ENCODE results near the gene SOX21. TPM values are rescaled to one million over a fixed set of nuclear protein-coding genes. Genes with fewer than 3 reads are reported as not detected.
A peak's percentile ranks its signal among the peaks of the same experiment; 100 is the strongest.

Gene SOX21
- total RNA-seq, 1 experiment from 2014 or later = 11.4 TPM

DNA sequence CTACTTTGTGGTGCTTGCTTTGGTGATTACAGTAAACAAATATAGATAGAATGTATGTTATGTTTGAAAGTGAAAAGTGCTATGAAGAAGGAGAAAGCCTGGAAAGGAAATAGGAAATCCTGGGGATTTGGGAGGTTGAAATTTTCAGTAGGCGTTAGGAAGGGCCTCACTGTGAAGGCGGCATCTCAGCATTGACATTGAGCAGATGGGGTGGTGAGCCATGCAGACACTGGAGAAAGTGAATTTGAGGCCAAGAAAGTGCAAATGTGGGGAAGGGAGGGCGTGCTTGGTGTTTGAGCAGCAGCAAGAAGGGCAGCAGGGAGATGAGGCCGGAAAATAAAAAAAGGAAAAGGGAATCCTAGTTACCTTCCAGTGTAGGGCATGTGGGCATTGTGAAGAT is 20.3 kb downstream of the SOX21 start (continued):
- no peak for TF ChIP-seq ZNF317 (CRISPR knock-in tag; IDR thresholded peaks at IDR 0.05; ENCODE audit: borderline replicate concordance, low read depth)
- TF ChIP-seq CREM (CRISPR knock-in tag; IDR thresholded peaks at IDR 0.05) = no peak
- TF ChIP-seq SMAD4 (CRISPR knock-in tag; IDR thresholded peaks at IDR 0.05) = no peak
- TF ChIP-seq, protein P1, sequence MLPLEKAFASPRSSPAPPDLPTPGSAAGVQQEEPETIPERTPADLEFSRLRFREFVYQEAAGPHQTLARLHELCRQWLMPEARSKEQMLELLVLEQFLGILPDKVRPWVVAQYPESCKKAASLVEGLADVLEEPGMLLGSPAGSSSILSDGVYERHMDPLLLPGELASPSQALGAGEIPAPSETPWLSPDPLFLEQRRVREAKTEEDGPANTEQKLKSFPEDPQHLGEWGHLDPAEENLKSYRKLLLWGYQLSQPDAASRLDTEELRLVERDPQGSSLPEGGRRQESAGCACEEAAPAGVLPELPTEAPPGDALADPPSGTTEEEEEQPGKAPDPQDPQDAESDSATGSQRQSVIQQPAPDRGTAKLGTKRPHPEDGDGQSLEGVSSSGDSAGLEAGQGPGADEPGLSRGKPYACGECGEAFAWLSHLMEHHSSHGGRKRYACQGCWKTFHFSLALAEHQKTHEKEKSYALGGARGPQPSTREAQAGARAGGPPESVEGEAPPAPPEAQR (CRISPR knock-in tag; IDR thresholded peaks at IDR 0.05) = no peak
- TF ChIP-seq, protein P2, sequence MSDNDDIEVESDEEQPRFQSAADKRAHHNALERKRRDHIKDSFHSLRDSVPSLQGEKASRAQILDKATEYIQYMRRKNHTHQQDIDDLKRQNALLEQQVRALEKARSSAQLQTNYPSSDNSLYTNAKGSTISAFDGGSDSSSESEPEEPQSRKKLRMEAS (CRISPR knock-in tag; IDR thresholded peaks at IDR 0.05) = no peak

DNA sequence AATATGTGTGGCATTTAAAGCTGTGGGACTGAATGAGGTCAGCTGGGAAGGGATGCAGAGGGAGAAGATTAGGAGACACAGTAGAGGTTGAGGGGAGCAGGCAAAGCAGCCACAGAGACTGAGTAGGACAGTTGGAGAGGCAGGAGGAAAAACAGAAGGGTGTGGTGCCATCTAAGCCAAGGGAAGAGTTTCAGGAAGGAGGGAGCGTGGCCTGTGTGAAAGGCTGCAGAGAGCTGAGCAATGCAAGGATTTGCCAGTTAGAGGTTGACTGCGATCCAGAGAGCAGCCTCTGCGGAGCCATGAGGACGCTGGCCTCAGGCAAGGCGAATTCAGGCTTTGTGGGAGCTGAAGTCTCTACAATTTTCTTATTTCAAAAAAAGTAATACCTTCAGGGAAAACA is 28.9 kb downstream of the SOX21 start:
- ChIA-PET CTCF (interaction anchor here (0.8 kb wide), 1 partner anchor 63 kb away, joined by 4 read pairs; no protein-coding TSS in a partner anchor), POLR2A (no interaction called here)
- DNase-seq (ENCODE audit: low spot score) (no peak), ATAC-seq (peak; percentile 82)
- H3K27ac Mint-ChIP-seq = no peak overlapping the region; the same call in 1 of the 2 replicates
- TF ChIP-seq RELA (CRISPR knock-in tag; IDR thresholded peaks at IDR 0.05; ENCODE audit: borderline replicate concordance) (no peak), IRF2 (CRISPR knock-in tag; IDR thresholded peaks at IDR 0.05; ENCODE audit: borderline replicate concordance, low read depth) (no peak), ZNF263 (CRISPR knock-in tag; IDR thresholded peaks at IDR 0.05; ENCODE audit: low read depth) (no peak), ZNF671 (CRISPR knock-in tag; IDR thresholded peaks at IDR 0.05) (no peak), TCF7 (CRISPR knock-in tag; IDR thresholded peaks at IDR 0.05; ENCODE audit: low read depth) (no peak), ESRRA (CRISPR knock-in tag; IDR thresholded peaks at IDR 0.05; ENCODE audit: borderline replicate concordance) (no peak), ZBTB21 (CRISPR knock-in tag; IDR thresholded peaks at IDR 0.05; ENCODE audit: borderline replicate concordance) (no peak)
- TF ChIP-seq, protein P3, sequence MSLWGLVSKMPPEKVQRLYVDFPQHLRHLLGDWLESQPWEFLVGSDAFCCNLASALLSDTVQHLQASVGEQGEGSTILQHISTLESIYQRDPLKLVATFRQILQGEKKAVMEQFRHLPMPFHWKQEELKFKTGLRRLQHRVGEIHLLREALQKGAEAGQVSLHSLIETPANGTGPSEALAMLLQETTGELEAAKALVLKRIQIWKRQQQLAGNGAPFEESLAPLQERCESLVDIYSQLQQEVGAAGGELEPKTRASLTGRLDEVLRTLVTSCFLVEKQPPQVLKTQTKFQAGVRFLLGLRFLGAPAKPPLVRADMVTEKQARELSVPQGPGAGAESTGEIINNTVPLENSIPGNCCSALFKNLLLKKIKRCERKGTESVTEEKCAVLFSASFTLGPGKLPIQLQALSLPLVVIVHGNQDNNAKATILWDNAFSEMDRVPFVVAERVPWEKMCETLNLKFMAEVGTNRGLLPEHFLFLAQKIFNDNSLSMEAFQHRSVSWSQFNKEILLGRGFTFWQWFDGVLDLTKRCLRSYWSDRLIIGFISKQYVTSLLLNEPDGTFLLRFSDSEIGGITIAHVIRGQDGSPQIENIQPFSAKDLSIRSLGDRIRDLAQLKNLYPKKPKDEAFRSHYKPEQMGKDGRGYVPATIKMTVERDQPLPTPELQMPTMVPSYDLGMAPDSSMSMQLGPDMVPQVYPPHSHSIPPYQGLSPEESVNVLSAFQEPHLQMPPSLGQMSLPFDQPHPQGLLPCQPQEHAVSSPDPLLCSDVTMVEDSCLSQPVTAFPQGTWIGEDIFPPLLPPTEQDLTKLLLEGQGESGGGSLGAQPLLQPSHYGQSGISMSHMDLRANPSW (CRISPR knock-in tag; conservative IDR thresholded peaks at IDR 0.05; ENCODE audit: low read depth) = no peak
- TF ChIP-seq, protein P4, sequence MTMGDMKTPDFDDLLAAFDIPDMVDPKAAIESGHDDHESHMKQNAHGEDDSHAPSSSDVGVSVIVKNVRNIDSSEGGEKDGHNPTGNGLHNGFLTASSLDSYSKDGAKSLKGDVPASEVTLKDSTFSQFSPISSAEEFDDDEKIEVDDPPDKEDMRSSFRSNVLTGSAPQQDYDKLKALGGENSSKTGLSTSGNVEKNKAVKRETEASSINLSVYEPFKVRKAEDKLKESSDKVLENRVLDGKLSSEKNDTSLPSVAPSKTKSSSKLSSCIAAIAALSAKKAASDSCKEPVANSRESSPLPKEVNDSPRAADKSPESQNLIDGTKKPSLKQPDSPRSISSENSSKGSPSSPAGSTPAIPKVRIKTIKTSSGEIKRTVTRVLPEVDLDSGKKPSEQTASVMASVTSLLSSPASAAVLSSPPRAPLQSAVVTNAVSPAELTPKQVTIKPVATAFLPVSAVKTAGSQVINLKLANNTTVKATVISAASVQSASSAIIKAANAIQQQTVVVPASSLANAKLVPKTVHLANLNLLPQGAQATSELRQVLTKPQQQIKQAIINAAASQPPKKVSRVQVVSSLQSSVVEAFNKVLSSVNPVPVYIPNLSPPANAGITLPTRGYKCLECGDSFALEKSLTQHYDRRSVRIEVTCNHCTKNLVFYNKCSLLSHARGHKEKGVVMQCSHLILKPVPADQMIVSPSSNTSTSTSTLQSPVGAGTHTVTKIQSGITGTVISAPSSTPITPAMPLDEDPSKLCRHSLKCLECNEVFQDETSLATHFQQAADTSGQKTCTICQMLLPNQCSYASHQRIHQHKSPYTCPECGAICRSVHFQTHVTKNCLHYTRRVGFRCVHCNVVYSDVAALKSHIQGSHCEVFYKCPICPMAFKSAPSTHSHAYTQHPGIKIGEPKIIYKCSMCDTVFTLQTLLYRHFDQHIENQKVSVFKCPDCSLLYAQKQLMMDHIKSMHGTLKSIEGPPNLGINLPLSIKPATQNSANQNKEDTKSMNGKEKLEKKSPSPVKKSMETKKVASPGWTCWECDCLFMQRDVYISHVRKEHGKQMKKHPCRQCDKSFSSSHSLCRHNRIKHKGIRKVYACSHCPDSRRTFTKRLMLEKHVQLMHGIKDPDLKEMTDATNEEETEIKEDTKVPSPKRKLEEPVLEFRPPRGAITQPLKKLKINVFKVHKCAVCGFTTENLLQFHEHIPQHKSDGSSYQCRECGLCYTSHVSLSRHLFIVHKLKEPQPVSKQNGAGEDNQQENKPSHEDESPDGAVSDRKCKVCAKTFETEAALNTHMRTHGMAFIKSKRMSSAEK (CRISPR knock-in tag; IDR thresholded peaks at IDR 0.05; ENCODE audit: borderline replicate concordance) = no peak
- TF ChIP-seq, protein P5, sequence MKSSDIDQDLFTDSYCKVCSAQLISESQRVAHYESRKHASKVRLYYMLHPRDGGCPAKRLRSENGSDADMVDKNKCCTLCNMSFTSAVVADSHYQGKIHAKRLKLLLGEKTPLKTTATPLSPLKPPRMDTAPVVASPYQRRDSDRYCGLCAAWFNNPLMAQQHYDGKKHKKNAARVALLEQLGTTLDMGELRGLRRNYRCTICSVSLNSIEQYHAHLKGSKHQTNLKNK (CRISPR knock-in tag; IDR thresholded peaks at IDR 0.05) = no peak
- TF ChIP-seq, protein P6, sequence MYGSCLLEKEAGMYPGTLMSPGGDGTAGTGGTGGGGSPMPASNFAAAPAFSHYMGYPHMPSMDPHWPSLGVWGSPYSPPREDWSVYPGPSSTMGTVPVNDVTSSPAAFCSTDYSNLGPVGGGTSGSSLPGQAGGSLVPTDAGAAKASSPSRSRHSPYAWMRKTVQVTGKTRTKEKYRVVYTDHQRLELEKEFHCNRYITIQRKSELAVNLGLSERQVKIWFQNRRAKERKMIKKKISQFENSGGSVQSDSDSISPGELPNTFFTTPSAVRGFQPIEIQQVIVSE (CRISPR knock-in tag; IDR thresholded peaks at IDR 0.05; ENCODE audit: borderline replicate concordance) = no peak
- TF ChIP-seq, protein P7, sequence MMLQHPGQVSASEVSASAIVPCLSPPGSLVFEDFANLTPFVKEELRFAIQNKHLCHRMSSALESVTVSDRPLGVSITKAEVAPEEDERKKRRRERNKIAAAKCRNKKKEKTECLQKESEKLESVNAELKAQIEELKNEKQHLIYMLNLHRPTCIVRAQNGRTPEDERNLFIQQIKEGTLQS (CRISPR knock-in tag; conservative IDR thresholded peaks at IDR 0.05) = no peak
- TF ChIP-seq, protein P8, sequence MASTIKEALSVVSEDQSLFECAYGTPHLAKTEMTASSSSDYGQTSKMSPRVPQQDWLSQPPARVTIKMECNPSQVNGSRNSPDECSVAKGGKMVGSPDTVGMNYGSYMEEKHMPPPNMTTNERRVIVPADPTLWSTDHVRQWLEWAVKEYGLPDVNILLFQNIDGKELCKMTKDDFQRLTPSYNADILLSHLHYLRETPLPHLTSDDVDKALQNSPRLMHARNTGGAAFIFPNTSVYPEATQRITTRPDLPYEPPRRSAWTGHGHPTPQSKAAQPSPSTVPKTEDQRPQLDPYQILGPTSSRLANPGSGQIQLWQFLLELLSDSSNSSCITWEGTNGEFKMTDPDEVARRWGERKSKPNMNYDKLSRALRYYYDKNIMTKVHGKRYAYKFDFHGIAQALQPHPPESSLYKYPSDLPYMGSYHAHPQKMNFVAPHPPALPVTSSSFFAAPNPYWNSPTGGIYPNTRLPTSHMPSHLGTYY (CRISPR knock-in tag; IDR thresholded peaks at IDR 0.05) = no peak
- TF ChIP-seq, protein P9, sequence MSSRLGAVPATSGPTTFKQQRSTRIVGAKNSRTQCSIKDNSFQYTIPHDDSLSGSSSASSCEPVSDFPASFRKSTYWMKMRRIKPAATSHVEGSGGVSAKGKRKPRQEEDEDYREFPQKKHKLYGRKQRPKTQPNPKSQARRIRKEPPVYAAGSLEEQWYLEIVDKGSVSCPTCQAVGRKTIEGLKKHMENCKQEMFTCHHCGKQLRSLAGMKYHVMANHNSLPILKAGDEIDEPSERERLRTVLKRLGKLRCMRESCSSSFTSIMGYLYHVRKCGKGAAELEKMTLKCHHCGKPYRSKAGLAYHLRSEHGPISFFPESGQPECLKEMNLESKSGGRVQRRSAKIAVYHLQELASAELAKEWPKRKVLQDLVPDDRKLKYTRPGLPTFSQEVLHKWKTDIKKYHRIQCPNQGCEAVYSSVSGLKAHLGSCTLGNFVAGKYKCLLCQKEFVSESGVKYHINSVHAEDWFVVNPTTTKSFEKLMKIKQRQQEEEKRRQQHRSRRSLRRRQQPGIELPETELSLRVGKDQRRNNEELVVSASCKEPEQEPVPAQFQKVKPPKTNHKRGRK (CRISPR knock-in tag; IDR thresholded peaks at IDR 0.05; ENCODE audit: borderline replicate concordance) = no peak
- TF ChIP-seq, protein P10, sequence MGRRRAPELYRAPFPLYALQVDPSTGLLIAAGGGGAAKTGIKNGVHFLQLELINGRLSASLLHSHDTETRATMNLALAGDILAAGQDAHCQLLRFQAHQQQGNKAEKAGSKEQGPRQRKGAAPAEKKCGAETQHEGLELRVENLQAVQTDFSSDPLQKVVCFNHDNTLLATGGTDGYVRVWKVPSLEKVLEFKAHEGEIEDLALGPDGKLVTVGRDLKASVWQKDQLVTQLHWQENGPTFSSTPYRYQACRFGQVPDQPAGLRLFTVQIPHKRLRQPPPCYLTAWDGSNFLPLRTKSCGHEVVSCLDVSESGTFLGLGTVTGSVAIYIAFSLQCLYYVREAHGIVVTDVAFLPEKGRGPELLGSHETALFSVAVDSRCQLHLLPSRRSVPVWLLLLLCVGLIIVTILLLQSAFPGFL (CRISPR knock-in tag; IDR thresholded peaks at IDR 0.05; ENCODE audit: borderline replicate concordance) = no peak
- peaks cover 6% of the 10 kb centered on the region for H3K4me1 Mint-ChIP-seq
- no peaks in the 10 kb centered on the region for H3K9me3 Mint-ChIP-seq
- no peaks in the 10 kb centered on the region for H3K36me3 Mint-ChIP-seq
- no peak overlapping the region for H3K4me3 Mint-ChIP-seq
- no peaks in the 10 kb centered on the region; the same call in 1 of the 2 replicates for H3K27me3 Mint-ChIP-seq (ENCODE audit: low read depth)

Measured in WTC11 (cell line).